ENCODE results near the gene RSPH6A. TPM values are rescaled to one million over a fixed set of nuclear protein-coding genes. Genes with fewer than 3 reads are reported as not detected.
A peak's percentile ranks its signal among the peaks of the same experiment; 100 is the strongest.

The RSPH6A gene
- total and polyA plus RNA-seq, 2 of the 4 experiments (the other 2 are of a cell fraction) = under 0.01 to 0.09 TPM

DNA sequence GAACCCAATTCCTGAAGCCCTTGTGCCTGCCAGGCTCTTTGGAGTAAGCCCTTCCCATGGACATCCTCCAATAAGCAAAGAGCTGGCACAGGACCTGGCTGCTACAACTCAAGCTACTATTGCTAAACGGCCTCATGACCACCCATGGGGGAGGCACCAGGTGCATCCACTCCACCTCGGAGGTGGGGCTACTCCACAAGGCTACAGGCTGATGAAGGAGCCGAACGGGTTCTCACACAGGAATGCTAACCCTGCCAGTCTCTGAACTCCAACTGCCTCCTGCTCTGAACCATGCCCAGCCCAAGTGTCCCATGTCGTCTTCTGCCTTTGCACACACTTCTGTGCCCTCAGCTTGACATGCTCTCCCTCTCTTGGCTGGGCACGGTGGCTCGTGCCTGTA is 37.9 kb upstream of the RSPH6A start:
- BruUV-seq (replicated peaks) = no TSS peak
- no peak overlapping the region for H4K91ac ChIP-seq (ENCODE audit: insufficient read depth, low read depth, low read length)
- no peak overlapping the region for H3K4me3 ChIP-seq (ENCODE audit: insufficient read depth, low read depth, low read length)
- peaks cover 50% of the 10 kb centered on the region for H3K36me3 ChIP-seq (ENCODE audit: control insufficient read depth, insufficient read depth, low read length)
- WGBS, 2 experiments (ENCODE audit: extremely low coverage in 2 of 2, insufficient read length in 1 of 2) = 90% methylated on average over 7 of the region's 7 CpGs; no CpG with 5 or more reads in 1 of the 2 experiments
- peaks cover 16% of the 10 kb centered on the region for H3K9me1 ChIP-seq (ENCODE audit: insufficient read depth, low read length)
- DNase-seq (no peak), ATAC-seq (ENCODE audit: low read depth) (no peak)
- no peak overlapping the region for H3K56ac ChIP-seq (ENCODE audit: extremely low read depth, insufficient read depth, low read length)
- intact Hi-C loops (cut with micrococcal nuclease) = no loop called here
- no peak overlapping the region for H3K4me2 ChIP-seq (ENCODE audit: low read depth, low read length)
- H4K5ac ChIP-seq (ENCODE audit: low read depth, low read length) = no peak overlapping the region
- no peak overlapping the region for H2BK5ac ChIP-seq (ENCODE audit: low read depth, low read length, poor library complexity, severe bottlenecking)
- H3K18ac ChIP-seq (ENCODE audit: low read depth, low read length) = no peak overlapping the region
- no peak overlapping the region for H4K8ac ChIP-seq (ENCODE audit: low read depth in 2 of 2, low read length in 2 of 2)
- H3K27ac ChIP-seq (ENCODE audit: insufficient read depth, low read length) = no peak overlapping the region
- H2AFZ ChIP-seq (replicated peaks; ENCODE audit: low read length, poor library complexity) = no peak overlapping the region
- H2BK120ac ChIP-seq (ENCODE audit: low read depth, low read length) = no peak overlapping the region
- H2AK5ac ChIP-seq (ENCODE audit: low read depth, low read length) = no peak overlapping the region
- peaks cover 32 to 60% of the 10 kb centered on the region in 2 experiments for H3K79me1 ChIP-seq (ENCODE audit: low read depth in 1 of 2, low read length in 2 of 2)
- dilution Hi-C loops (cut with HindIII; ENCODE audit: low sequenced_read_pairs, unreplicated experiment) = no loop called here
- no peaks in the 10 kb centered on the region for H3K4me1 ChIP-seq (ENCODE audit: control insufficient read depth, insufficient read depth, low read length)
- no peak overlapping the region for H2BK15ac ChIP-seq (ENCODE audit: low read depth, low read length)
- CTCF ChIA-PET = no interaction called here
- no peak overlapping the region for H3K23ac ChIP-seq (ENCODE audit: low read depth, low read length)
- in situ Hi-C loops (cut with MboI; ENCODE audit: low sequenced_read_pairs) = no loop called here
- H3K9ac ChIP-seq (ENCODE audit: low read depth, low read length) = no peak overlapping the region
- no peak overlapping the region for H3K4ac ChIP-seq (ENCODE audit: low read depth, low read length)
- H4K20me1 ChIP-seq (ENCODE audit: insufficient read depth, low read length) = peaks cover 36% of the 10 kb centered on the region
- TF ChIP-seq RFX5 (IDR thresholded peaks at IDR 0.05; ENCODE audit: low read depth, low read length) = no peak
- TF ChIP-seq CEBPB (IDR thresholded peaks at IDR 0.05; ENCODE audit: low read depth, low read length) = no peak
- no peak for TF ChIP-seq CTCF (conservative IDR thresholded peaks at IDR 0.05; ENCODE audit: low read depth, low read length)
- TF ChIP-seq USF2 (IDR thresholded peaks at IDR 0.05; ENCODE audit: low read depth, low read length) = no peak
- no peak for TF ChIP-seq RAD21 (IDR thresholded peaks at IDR 0.05; ENCODE audit: low read length)
- TF ChIP-seq SMC3 (IDR thresholded peaks at IDR 0.05; ENCODE audit: low read depth, low read length) = no peak
- TF ChIP-seq RCOR1 (IDR thresholded peaks at IDR 0.05; ENCODE audit: insufficient replicate concordance, low read length) = no peak
- TF ChIP-seq BHLHE40 (IDR thresholded peaks at IDR 0.05; ENCODE audit: low read depth, low read length) = no peak
- TF ChIP-seq, protein P1, sequence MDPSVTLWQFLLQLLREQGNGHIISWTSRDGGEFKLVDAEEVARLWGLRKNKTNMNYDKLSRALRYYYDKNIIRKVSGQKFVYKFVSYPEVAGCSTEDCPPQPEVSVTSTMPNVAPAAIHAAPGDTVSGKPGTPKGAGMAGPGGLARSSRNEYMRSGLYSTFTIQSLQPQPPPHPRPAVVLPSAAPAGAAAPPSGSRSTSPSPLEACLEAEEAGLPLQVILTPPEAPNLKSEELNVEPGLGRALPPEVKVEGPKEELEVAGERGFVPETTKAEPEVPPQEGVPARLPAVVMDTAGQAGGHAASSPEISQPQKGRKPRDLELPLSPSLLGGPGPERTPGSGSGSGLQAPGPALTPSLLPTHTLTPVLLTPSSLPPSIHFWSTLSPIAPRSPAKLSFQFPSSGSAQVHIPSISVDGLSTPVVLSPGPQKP (IDR thresholded peaks at IDR 0.05; ENCODE audit: borderline replicate concordance, low read depth, low read length) = no peak
- no peak for TF ChIP-seq MXI1 (IDR thresholded peaks at IDR 0.05; ENCODE audit: borderline replicate concordance, low read depth, low read length)
- TF ChIP-seq MAZ (IDR thresholded peaks at IDR 0.05; ENCODE audit: borderline replicate concordance, low read depth, low read length) = no peak
- no peak for TF ChIP-seq NFE2L2 (IDR thresholded peaks at IDR 0.05; ENCODE audit: low read depth, low read length)
- TF ChIP-seq FOS (IDR thresholded peaks at IDR 0.05; ENCODE audit: low read depth, low read length) = no peak
- no peak for TF ChIP-seq POLR2A (IDR thresholded peaks at IDR 0.05; ENCODE audit: low read depth, low read length)
- TF ChIP-seq MAFK (IDR thresholded peaks at IDR 0.05; ENCODE audit: low read depth, low read length) = no peak
- TF ChIP-seq CHD1 (IDR thresholded peaks at IDR 0.05; ENCODE audit: low read depth, low read length) = no peak
- no peaks in the 10 kb centered on the region for H3K9me3 ChIP-seq (ENCODE audit: control insufficient read depth, insufficient read depth, low read length)
- no peaks in the 10 kb centered on the region for H3K27me3 ChIP-seq (ENCODE audit: control insufficient read depth, insufficient read depth, low read length)
- H2BK20ac ChIP-seq (ENCODE audit: low read depth, low read length) = no peak overlapping the region
- POLR2A ChIA-PET (ENCODE audit: unreplicated experiment) = interaction anchor here (0.6 kb wide), 1 partner anchor 971 kb away, joined by 5 read pairs; no protein-coding TSS in a partner anchor
- no peak overlapping the region for H3K14ac ChIP-seq (replicated peaks; ENCODE audit: low read depth, low read length)
- H2AK9ac ChIP-seq (replicated peaks; ENCODE audit: low read depth, low read length, poor library complexity) = peak overlapping the region; percentile 65

Measured in IMR-90 (cell line).